Kidney epithelial cell (primary cell): ENCODE results near the gene SHISA6. TPM values are rescaled to one million over a fixed set of nuclear protein-coding genes. Genes with fewer than 3 reads are reported as not detected.

Experiments
- DNase-seq: peaks from one replicate; pipeline ENCODE4 v3.0.0-alpha.2; 2010; ENCODE audit warnings: low read depth
- H3K27me3 ChIP-seq: 2 replicates; pipeline ENCODE4 v1.6.0; 2011; ENCODE audit warnings: low read length; ENCODE audit not compliant: control insufficient read depth, insufficient read depth
- H3K36me3 ChIP-seq: 2 replicates; pipeline ENCODE4 v1.5.1; 2011; ENCODE audit warnings: low read length; ENCODE audit not compliant: control insufficient read depth, insufficient read depth
- H3K4me3 ChIP-seq: 2 replicates; pipeline ENCODE4 v1.5.1; 2011; ENCODE audit warnings: low read depth, mild to moderate bottlenecking, control low read depth, low read length
- total RNA-seq: library from RNA; depleted of rRNA; stranded (reverse); fragments of >200 nt; gene quantifications from 2 replicates; pipeline ENCODE4 v1.2.3, GENCODE V29; 2015
- TF ChIP-seq, protein P1 (sequence below): IDR thresholded peaks from 2 replicates; pipeline ENCODE4 v1.5.1; 2011; ENCODE audit warnings: mild to moderate bottlenecking, moderate library complexity, low read length, control low read depth, inconsistent platforms; ENCODE audit not compliant: insufficient read depth, poor library complexity, severe bottlenecking

SHISA6 gene
- total RNA-seq, 1 donor from 2014 or later: 0.71 TPM

DNA sequence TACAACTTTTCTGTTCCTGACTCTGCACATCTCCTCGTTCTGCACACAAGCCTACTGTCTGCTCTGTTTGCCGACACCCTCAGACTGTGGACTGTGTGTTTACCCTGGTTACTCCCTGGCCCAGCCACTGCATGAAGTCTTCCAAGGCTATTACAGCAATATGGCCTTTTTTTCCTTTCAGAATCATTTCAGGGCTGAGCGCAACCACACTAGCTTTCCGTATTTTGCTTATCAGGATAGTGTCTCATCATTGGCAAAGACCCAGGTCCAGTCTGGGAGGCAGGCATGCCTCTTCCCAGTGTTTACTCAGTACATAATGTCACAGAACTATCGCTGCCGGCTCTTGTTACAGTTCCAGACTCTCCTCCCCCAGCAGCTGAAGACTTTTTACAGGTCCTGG, 367.4 kb downstream of the SHISA6 start:
- Histone ChIP-seq H3K27me3 (no peaks in the 10 kb centered on the region), H3K4me3 (no peak overlapping the region), H3K36me3 (no peaks in the 10 kb centered on the region)
- no peak for DNase-seq
- TF ChIP-seq, protein P1, sequence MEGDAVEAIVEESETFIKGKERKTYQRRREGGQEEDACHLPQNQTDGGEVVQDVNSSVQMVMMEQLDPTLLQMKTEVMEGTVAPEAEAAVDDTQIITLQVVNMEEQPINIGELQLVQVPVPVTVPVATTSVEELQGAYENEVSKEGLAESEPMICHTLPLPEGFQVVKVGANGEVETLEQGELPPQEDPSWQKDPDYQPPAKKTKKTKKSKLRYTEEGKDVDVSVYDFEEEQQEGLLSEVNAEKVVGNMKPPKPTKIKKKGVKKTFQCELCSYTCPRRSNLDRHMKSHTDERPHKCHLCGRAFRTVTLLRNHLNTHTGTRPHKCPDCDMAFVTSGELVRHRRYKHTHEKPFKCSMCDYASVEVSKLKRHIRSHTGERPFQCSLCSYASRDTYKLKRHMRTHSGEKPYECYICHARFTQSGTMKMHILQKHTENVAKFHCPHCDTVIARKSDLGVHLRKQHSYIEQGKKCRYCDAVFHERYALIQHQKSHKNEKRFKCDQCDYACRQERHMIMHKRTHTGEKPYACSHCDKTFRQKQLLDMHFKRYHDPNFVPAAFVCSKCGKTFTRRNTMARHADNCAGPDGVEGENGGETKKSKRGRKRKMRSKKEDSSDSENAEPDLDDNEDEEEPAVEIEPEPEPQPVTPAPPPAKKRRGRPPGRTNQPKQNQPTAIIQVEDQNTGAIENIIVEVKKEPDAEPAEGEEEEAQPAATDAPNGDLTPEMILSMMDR: no peak

DNA sequence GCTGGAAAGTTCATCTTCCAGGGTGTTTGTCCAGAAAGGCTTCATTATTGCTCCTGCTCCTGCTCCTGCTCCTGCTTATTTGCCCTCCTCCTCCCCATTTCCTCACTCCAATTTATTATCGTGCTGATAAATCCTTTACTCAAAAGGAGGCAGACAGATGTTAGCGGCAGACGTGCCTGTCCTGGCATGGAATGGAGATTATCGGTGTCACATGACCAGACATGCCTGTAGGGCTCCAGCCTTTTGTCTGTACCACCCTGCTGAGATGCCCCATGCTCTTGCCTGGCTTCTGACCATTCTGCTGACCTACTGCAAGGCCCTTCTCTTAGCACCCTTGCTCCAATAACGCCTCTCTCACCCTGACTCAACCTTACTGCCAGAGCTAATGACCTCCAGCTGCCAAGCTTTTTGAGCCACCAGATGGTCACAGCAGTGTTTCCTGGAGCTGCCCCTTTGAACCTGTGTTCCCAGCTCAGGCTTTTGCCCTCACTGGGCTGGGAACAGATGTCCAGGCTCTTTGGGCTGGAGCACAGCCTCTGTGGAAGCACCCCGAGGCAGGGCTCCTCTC, 370.1 kb downstream of the SHISA6 start:
- Histone ChIP-seq H3K4me3 (no peak overlapping the region), H3K27me3 (no peaks in the 10 kb centered on the region), H3K36me3 (no peaks in the 10 kb centered on the region)
- DNase-seq: no peak
- TF ChIP-seq, protein P1: no peak

DNA sequence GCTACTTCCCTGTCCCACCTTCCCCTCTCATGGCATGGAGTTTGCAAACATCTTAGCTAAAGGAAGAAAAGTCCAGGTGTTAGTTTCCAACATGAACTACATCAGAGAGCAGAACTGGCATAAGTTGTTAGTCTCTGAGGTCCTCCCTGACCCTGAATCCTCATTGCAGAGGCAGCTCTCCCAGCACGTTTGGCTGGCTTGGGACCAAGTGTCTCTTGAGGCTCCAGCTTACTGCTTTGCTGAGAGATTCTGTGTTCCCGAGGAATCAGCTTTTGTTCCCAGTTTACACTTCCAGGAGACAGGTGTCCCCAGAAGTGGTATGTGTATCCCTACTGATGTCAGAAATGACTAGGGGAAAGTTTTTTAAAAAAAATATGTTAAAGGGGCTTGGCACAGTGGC, 371.9 kb downstream of the SHISA6 start:
- no peaks in the 10 kb centered on the region for H3K36me3 ChIP-seq
- DNase-seq: no peak
- H3K27me3 ChIP-seq: no peaks in the 10 kb centered on the region
- TF ChIP-seq, protein P1: no peak
- H3K4me3 ChIP-seq: no peak overlapping the region
